ENCODE data around the gene WWC1. TPM values are rescaled to one million over a fixed set of nuclear protein-coding genes. Genes with fewer than 3 reads are reported as not detected.
A peak's percentile ranks its signal among the peaks of the same experiment; 100 is the strongest.

Gene WWC1
- 15.9 and 38.3 TPM in 2 replicates for total RNA-seq (2014; rRNA removed; shearing (Covaris generic); ENCODE audit: low replicate concordance)

DNA sequence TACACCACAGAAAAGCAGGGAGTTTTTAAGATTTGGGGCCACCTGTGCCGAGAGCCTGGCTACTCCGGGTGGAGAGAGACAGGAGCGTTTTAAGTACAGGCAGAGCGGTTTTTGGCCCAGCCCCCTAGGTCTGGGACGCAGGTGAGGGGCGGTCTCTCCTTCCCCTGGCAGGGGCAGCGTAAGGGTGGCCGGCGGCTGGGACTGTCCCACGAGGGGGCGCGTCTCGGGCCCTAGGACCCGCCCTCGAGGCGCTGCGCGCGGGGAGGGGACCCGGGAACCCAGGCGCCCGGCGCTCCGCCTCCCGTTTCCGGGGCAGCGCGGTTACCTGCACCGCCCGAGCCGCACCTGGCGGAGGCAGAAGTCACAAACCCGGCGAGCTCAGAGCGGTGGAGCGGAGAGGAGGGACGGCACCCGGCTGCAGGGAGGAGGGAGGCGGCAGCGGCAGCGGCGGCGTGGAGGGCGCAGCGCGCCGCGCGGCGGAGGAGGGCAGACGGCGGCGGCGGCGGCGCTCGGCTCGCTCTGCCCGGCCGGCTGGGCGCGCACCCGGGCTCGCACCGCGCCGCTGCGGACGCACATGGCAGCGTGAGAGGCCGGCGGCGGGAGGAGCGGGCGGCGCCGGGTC is at the start of gene WWC1:
TSS of gene WWC1 (plus strand) at position 304 of the 622 bp plus-strand sequence. CDS start 508 bp downstream, outside the sequence.
- Histone ChIP-seq H3K36me3 (peaks cover 7% of the 10 kb centered on the region; the same call in 1 of the 2 replicates), H3K9me3 (no peaks in the 10 kb centered on the region), H3K4me3 (peak within 1 kb of the TSS; percentile 73), H3K27me3 (no peaks in the 10 kb centered on the region)
- DNase-seq = peak; percentile 73

- Histone ChIP-seq H3K36me3 (no peaks in the 10 kb centered on the region), H3K9me3 (no peaks in the 10 kb centered on the region), H3K27me3 (no peaks in the 10 kb centered on the region), H3K4me3 (no peak overlapping the region)
- no peak for DNase-seq
Measured at GRCh38 chr5:168244838-168245559, 46.4 kb upstream of the WWC1 start.

GRCh38 chr5:168249923-168250322 is 41.5 kb upstream of the WWC1 start:
- H3K9me3 ChIP-seq = no peaks in the 10 kb centered on the region
- DNase-seq = no peak
- H3K27me3 ChIP-seq = no peaks in the 10 kb centered on the region
- H3K4me3 ChIP-seq = no peak overlapping the region
- H3K36me3 ChIP-seq = no peaks in the 10 kb centered on the region

DNA sequence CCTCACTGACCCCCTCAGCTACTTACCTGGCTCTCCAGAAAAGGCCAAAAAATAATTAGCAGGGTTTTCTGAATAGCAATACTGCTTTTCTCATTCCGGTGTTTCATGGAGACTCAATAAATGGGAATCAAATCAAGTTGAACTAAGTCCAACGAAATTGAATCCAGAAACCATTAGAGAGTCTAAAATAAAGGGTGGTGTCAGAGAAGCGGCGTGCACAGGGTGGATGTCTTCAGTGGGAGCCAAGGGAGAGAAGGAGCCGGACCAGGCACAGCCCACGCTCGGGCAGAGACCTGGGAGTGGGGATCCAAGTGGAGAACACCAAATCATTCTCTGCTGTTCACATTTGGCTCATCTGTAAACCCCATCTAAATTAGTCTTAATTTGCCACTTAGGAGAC is 40.2 kb upstream of the WWC1 start:
- Histone ChIP-seq H3K36me3 (no peaks in the 10 kb centered on the region), H3K9me3 (no peaks in the 10 kb centered on the region)

GRCh38 chr5:168254013-168254693 is 37.3 kb upstream of the WWC1 start:
- Histone ChIP-seq H3K27me3 (no peaks in the 10 kb centered on the region), H3K4me3 (no peak overlapping the region), H3K36me3 (no peaks in the 10 kb centered on the region), H3K9me3 (no peaks in the 10 kb centered on the region)
- DNase-seq = no peak

More for the DNA sequence above, 40.2 kb upstream of the WWC1 start:
- DNase-seq = no peak
- no peaks in the 10 kb centered on the region for H3K27me3 ChIP-seq
- H3K4me3 ChIP-seq = no peak overlapping the region

GRCh38 chr5:168260353-168261226 is 30.9 kb upstream of the WWC1 start:
- Histone ChIP-seq H3K27me3 (no peaks in the 10 kb centered on the region), H3K9me3 (no peaks in the 10 kb centered on the region)

DNA sequence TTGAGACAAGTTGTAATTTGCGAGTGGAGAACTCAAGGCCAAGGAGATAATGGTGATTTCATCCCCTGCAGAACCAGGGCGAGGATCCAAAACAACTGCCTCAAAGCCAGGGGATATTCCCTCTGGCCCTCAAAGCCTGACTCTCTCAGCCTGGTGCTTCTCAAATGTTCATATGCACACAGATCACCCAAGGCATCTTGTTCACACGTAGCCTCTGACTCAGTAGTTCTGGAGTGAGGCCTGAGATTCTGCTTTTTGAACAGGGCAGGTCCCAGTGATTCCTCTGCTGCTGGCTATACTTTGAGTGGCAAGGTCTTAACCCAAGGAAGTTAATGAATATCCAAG is 30.2 kb upstream of the WWC1 start:
- H3K27me3 ChIP-seq = no peaks in the 10 kb centered on the region
- H3K4me3 ChIP-seq = no peak overlapping the region
- DNase-seq = no peak
- no peaks in the 10 kb centered on the region for H3K9me3 ChIP-seq
- H3K36me3 ChIP-seq = no peaks in the 10 kb centered on the region

More at GRCh38 chr5:168260353-168261226, 30.9 kb upstream of the WWC1 start:
- no peak overlapping the region for H3K4me3 ChIP-seq
- H3K36me3 ChIP-seq = no peaks in the 10 kb centered on the region
- no peak for DNase-seq

GRCh38 chr5:168262042-168262743 is 29.3 kb upstream of the WWC1 start:
- H3K4me3 ChIP-seq = no peak overlapping the region

DNA sequence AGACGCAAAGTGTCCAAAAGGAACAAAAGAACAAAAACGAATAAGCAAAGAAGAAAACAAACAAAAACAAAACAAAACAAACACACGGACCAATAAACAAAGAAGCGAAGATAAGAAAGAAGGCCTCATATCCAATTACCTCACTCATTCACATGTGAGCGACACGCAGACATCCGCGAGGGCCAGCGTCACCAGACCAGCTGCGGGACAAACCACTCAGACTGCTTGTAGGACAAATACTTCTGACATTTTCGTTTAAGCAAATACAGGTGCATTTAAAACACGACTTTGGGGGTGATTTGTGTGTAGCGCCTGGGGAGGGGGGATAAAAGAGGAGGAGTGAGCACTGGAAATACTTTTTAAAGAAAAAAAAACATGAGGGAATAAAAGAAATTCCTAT is 28.3 kb upstream of the WWC1 start:
- Histone ChIP-seq H3K9me3 (no peaks in the 10 kb centered on the region), H3K4me3 (no peak overlapping the region), H3K27me3 (no peaks in the 10 kb centered on the region), H3K36me3 (no peaks in the 10 kb centered on the region)
- DNase-seq = no peak

More at GRCh38 chr5:168262042-168262743, 29.3 kb upstream of the WWC1 start:
- DNase-seq = no peak
- Histone ChIP-seq H3K9me3 (no peaks in the 10 kb centered on the region), H3K27me3 (no peaks in the 10 kb centered on the region), H3K36me3 (no peaks in the 10 kb centered on the region)

GRCh38 chr5:168266016-168266415 is 25.4 kb upstream of the WWC1 start:
- no peak overlapping the region for H3K4me3 ChIP-seq
- no peaks in the 10 kb centered on the region for H3K36me3 ChIP-seq
- no peaks in the 10 kb centered on the region for H3K27me3 ChIP-seq
- DNase-seq = no peak
- no peaks in the 10 kb centered on the region for H3K9me3 ChIP-seq

DNA sequence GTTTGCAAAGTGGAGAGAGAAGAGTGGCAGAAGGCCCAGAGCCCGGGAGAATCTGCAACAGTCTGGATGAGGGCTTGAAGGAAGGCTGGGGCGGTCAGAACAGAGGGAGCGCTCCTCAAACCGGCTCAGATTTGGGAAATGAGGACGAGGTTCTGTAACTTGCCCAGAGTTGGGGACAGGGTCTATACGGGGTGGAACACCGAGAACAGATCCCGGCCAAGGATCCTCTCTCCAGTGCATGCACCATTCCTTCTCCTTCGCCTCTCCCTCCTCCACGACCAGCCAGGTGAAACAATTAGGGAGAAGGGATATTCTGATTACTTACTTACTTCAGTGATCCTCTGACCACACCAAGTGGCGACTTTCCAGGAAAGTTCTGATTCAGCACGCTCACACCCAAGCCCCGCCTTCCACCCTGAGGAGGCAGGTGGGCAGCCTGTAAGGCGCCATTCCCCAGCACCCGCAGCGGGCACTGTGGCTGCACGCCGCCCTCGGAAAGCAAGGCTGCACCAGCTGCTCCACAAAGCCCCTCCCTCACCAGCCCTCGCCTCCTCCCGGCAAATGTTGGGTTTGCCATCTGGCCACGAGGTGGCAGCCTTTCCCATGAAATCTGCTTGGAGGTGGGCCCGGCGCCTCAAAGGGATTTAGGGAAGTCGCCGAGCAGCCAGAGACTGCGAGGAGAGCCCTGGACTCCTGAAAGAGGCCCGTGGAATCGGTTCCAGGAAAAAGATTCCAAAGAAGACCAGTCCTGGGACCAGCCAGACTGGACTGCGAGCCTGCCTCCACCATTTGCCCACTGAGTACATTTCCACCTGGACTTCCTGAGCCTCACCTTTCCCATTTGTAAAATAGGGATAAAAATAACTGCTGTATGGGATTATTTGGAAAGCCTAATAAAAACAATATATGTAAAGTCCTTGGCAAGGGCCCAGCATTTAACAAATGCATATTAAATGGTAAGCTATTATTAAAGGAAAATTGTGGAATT is 22.2 kb upstream of the WWC1 start:
- no peaks in the 10 kb centered on the region for H3K9me3 ChIP-seq
- peak overlapping the region; percentile 32 for H3K4me3 ChIP-seq
- no peaks in the 10 kb centered on the region for H3K36me3 ChIP-seq
- peak; percentile 86 for DNase-seq
- no peaks in the 10 kb centered on the region for H3K27me3 ChIP-seq

- no peak overlapping the region for H3K4me3 ChIP-seq
- no peaks in the 10 kb centered on the region for H3K36me3 ChIP-seq
- H3K9me3 ChIP-seq = no peaks in the 10 kb centered on the region
- no peaks in the 10 kb centered on the region for H3K27me3 ChIP-seq
- no peak for DNase-seq
Measured at GRCh38 chr5:168269937-168270330, 21.5 kb upstream of the WWC1 start.

- H3K27me3 ChIP-seq = no peaks in the 10 kb centered on the region
- no peak for DNase-seq
- H3K9me3 ChIP-seq = no peaks in the 10 kb centered on the region
- H3K4me3 ChIP-seq = no peak overlapping the region
- no peaks in the 10 kb centered on the region for H3K36me3 ChIP-seq
Measured at GRCh38 chr5:168270476-168270875, 21.0 kb upstream of the WWC1 start.

DNA sequence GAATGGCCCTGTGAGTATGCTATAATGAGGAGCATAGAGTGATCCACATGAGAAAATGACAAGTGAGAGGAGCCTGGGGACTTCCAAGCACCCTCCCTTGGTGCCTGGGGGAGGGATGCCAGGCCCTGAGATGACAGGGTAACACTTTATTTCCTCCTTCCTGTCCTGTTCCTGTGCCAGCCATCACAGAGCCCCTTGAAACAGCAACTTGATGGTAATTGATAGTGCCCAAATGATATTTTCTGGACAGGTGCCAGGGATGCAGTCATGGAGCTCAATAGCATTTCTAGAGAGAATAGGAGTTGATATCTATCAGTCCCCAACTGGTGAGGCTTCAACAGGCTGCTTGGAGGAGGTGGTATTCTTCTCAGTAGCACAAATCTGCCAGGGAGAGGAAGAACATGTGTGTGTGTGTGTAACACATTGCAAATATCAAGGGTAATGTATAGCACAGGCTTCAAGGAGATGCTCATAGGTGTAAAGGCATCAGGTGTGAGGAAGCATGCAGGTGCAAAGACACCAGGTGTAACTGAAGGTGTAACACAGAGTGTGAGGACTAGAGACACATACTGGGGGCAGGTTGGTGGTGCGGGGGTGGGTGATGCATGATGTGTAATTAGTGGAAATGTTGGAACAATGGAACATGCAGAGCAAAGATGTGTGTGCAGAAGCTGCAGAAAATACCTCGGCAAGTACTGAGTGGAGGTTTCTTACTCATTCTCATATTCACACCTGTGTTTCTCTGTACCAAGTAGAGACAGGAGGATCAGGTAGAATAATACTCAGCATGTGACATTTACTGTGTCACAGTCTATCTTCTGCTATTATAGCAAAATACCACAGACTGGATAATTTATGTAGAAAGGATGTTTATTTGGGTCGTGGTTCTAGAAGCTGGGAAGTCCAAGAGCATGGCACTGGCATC is 18.1 kb upstream of the WWC1 start:
- Histone ChIP-seq H3K36me3 (no peaks in the 10 kb centered on the region), H3K4me3 (no peak overlapping the region), H3K9me3 (no peaks in the 10 kb centered on the region), H3K27me3 (no peaks in the 10 kb centered on the region)
- DNase-seq = no peak

Measured in MG63 (cell line).